ENCODE results near the gene RNF31. TPM values are rescaled to one million over a fixed set of nuclear protein-coding genes. Genes with fewer than 3 reads are reported as not detected.

The RNF31 gene
- polyA plus RNA-seq, 1 of the 3 experiments (the other 2 are of a cell fraction): 19.2 TPM

DNA sequence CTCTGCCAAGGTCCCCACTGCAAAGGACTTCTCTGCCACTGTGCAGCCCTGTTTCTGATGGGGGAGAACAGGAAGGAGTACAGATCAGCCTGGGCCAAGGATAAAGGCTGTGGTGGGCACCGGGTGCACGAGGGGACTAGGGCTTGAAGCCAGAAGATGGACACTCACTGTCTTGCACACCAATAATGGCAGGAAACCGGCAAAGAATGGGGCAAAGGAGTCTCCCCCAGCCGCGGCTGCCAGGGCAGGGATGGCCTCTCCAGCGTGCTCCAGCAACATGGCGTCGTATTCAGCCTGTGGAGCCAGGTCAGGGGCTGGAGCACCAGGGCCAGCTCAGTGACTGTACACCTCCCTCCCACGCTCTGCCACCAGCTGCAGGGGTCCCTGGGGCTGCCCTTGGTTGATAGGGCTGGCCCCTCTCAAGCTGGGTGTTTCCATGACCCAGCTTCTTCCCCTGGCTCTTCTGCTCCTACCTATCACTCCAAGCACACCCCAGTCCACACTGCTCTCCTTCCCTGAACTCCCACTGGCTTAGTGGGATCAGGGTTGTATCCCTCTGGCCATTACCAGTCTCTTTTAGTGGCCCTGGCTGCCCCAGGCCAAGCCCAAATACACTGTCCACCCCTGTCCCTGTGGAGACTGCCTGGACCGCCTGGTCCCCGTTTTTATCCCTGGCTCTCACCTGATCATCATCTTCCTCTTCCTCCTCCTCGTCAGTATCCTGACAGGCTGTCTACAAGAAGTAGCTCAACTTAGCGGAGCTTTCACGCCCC, 35.0 kb downstream of the RNF31 start:
- Histone ChIP-seq H3K27me3 (ENCODE audit: insufficient read depth) (no peaks in the 10 kb centered on the region), H3K9me2 (no peaks in the 10 kb centered on the region), H3K36me3 (replicated peaks in 1 of 2; ENCODE audit: control insufficient read depth in 1 of 2, insufficient read depth in 2 of 2, low read length in 1 of 2) (peaks cover 21 to 97% of the 10 kb centered on the region in 2 experiments), H2AFZ (ENCODE audit: low read depth) (no peak overlapping the region), H3F3A (replicated peaks; ENCODE audit: insufficient read depth) (peaks cover 11% of the 10 kb centered on the region), H3K4me1 (ENCODE audit: control insufficient read depth in 1 of 2, insufficient read depth in 2 of 2, low read depth in 1 of 2, low read length in 1 of 2) (peaks cover under 1 to 9% of the 10 kb centered on the region in 2 experiments; a peak in 2 of 4 replicates), H4K20me1 (ENCODE audit: insufficient read depth) (no peaks in the 10 kb centered on the region), H3K9ac (no peak overlapping the region), H3K4me2 (no peak overlapping the region), H3K4me3 (ENCODE audit: low read depth in 2 of 2, low read length in 1 of 2) (no peak overlapping the region), H3K27ac (ENCODE audit: low read depth in 2 of 2, low read length in 1 of 2) (no peak overlapping the region; a peak in 1 of 4 replicates), H3K79me2 (ENCODE audit: insufficient read depth) (peaks cover 8% of the 10 kb centered on the region; the same call in 1 of the 2 replicates), H3K9me3 (no peaks in the 10 kb centered on the region)
- ChIA-PET CTCF (interaction anchor here (0.8 to 3.8 kb wide), 4 partner anchors 21 to 249 kb away, joined by 3 to 16 read pairs (median 8); partner anchors contain the start of gene IRF9), POLR2A (interaction anchor here (0.6 to 3.1 kb wide), 4 partner anchors 10 to 24 kb away, joined by 3 to 21 read pairs (median 6); partner anchors contain the start of genes IRF9, REC8 and TM9SF1)
- TF ChIP-seq CHD2 (IDR thresholded peaks at IDR 0.05; ENCODE audit: low read length, partially characterized antibody) (no peak), SMC3 (IDR thresholded peaks at IDR 0.05; ENCODE audit: low read depth, low read length) (no peak), YY1 (IDR thresholded peaks at IDR 0.05; ENCODE audit: low read depth) (no peak), RAD21 (IDR thresholded peaks at IDR 0.05; ENCODE audit: low read length) (no peak), JUND (IDR thresholded peaks at IDR 0.05) (no peak), TCF12 (IDR thresholded peaks at IDR 0.05) (no peak), FOSL2 (IDR thresholded peaks at IDR 0.05; ENCODE audit: borderline replicate concordance, low read depth) (no peak), RCOR1 (IDR thresholded peaks at IDR 0.05; ENCODE audit: low read length) (no peak), EP300 (IDR thresholded peaks at IDR 0.05; ENCODE audit: borderline replicate concordance in 1 of 2, low read depth in 1 of 2, low read length in 1 of 2) (no peak), TAF1 (IDR thresholded peaks at IDR 0.05; ENCODE audit: borderline replicate concordance, low read depth, low read length) (no peak), TEAD4 (IDR thresholded peaks at IDR 0.05; ENCODE audit: borderline replicate concordance, insufficient read depth) (no peak), FOXJ3 (CRISPR knock-in tag; IDR thresholded peaks at IDR 0.05) (no peak), POLR2AphosphoS5 (IDR thresholded peaks at IDR 0.05; ENCODE audit: low read depth, low read length) (no peak), RXRA (IDR thresholded peaks at IDR 0.05; ENCODE audit: borderline replicate concordance, low read depth) (no peak)
- TF ChIP-seq, protein P1, sequence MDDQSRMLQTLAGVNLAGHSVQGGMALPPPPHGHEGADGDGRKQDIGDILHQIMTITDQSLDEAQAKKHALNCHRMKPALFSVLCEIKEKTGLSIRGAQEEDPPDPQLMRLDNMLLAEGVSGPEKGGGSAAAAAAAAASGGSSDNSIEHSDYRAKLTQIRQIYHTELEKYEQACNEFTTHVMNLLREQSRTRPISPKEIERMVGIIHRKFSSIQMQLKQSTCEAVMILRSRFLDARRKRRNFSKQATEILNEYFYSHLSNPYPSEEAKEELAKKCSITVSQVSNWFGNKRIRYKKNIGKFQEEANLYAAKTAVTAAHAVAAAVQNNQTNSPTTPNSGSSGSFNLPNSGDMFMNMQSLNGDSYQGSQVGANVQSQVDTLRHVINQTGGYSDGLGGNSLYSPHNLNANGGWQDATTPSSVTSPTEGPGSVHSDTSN (IDR thresholded peaks at IDR 0.05): no peak
- no peak for DNase-seq
- 93% methylated on average over 12 of the region's 14 CpGs for WGBS (ENCODE audit: low lambda C conversion rate)

DNA sequence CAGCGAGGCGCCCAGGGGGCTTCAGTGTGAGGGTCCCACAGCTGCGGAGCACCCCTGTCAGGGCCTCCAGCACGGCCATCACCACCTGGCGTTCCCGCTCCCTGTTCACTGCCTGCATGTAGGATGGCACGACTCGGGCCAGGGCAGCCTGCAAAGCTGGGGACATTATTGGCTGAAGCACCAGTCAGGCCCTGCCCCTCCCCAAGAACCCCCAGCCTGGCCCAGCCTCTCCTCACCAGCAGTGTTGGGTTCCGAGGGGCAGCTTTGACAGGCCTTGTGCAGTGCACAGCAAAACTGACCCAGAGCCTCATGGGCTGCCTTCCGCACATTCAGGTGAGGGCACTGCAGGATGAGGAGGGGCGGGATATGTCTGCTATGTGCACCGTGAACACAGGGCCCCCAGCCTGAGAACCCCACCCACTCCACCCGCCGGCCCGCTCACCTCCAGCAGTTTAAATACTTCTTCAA, 35.8 kb downstream of the RNF31 start:
- TF ChIP-seq, protein P2, sequence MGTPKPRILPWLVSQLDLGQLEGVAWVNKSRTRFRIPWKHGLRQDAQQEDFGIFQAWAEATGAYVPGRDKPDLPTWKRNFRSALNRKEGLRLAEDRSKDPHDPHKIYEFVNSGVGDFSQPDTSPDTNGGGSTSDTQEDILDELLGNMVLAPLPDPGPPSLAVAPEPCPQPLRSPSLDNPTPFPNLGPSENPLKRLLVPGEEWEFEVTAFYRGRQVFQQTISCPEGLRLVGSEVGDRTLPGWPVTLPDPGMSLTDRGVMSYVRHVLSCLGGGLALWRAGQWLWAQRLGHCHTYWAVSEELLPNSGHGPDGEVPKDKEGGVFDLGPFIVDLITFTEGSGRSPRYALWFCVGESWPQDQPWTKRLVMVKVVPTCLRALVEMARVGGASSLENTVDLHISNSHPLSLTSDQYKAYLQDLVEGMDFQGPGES (IDR thresholded peaks at IDR 0.05; ENCODE audit: low read depth, low read length): no peak
- no peak for TF ChIP-seq SMC3 (IDR thresholded peaks at IDR 0.05; ENCODE audit: low read depth, low read length)
- no peak for TF ChIP-seq EP300 (IDR thresholded peaks at IDR 0.05; ENCODE audit: borderline replicate concordance in 1 of 2, low read depth in 1 of 2, low read length in 1 of 2)
- no peak for TF ChIP-seq EZH2phosphoT487 (IDR thresholded peaks at IDR 0.05; ENCODE audit: borderline replicate concordance, low read depth)
- no peak for TF ChIP-seq FOSL2 (IDR thresholded peaks at IDR 0.05; ENCODE audit: borderline replicate concordance, low read depth)
- no peak for TF ChIP-seq MEF2A (IDR thresholded peaks at IDR 0.05; ENCODE audit: borderline replicate concordance, low read depth)
- TF ChIP-seq, protein P3, sequence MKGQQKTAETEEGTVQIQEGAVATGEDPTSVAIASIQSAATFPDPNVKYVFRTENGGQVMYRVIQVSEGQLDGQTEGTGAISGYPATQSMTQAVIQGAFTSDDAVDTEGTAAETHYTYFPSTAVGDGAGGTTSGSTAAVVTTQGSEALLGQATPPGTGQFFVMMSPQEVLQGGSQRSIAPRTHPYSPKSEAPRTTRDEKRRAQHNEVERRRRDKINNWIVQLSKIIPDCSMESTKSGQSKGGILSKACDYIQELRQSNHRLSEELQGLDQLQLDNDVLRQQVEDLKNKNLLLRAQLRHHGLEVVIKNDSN (IDR thresholded peaks at IDR 0.05; ENCODE audit: borderline replicate concordance, low read depth): no peak
- TF ChIP-seq GATA2 (CRISPR knock-in tag; IDR thresholded peaks at IDR 0.05): no peak
- TF ChIP-seq CHD2 (IDR thresholded peaks at IDR 0.05; ENCODE audit: low read length, partially characterized antibody): no peak
- no peak for TF ChIP-seq GABPA (IDR thresholded peaks at IDR 0.05; ENCODE audit: low read depth)
- no peak for TF ChIP-seq JUND (IDR thresholded peaks at IDR 0.05)
- H3K9ac ChIP-seq: no peak overlapping the region
- H2AFZ ChIP-seq (ENCODE audit: low read depth): no peak overlapping the region
- H4K20me1 ChIP-seq (ENCODE audit: insufficient read depth): no peaks in the 10 kb centered on the region
- H3K4me2 ChIP-seq: no peak overlapping the region
- H3K79me2 ChIP-seq (ENCODE audit: insufficient read depth): peaks cover 15% of the 10 kb centered on the region
- no peak overlapping the region; a peak in 1 of 4 replicates for H3K27ac ChIP-seq (ENCODE audit: low read depth in 2 of 2, low read length in 1 of 2)
- WGBS (ENCODE audit: low lambda C conversion rate): 94% methylated on average over 10 of the region's 15 CpGs
- H3K27me3 ChIP-seq (ENCODE audit: insufficient read depth): no peaks in the 10 kb centered on the region
- no peak overlapping the region for H3K4me3 ChIP-seq (ENCODE audit: low read depth in 2 of 2, low read length in 1 of 2)
- ChIA-PET CTCF (interaction anchor here (0.8 to 3.8 kb wide), 3 partner anchors 22 to 249 kb away, joined by 3 to 16 read pairs (median 4); partner anchors contain the start of gene IRF9), POLR2A (interaction anchor here (1.0 to 3.1 kb wide), 3 partner anchors 11 to 22 kb away, joined by 5 to 21 read pairs (median 6); partner anchors contain the start of genes IRF9, REC8 and TM9SF1)
- no peak for DNase-seq
- H3K4me1 ChIP-seq (ENCODE audit: control insufficient read depth in 1 of 2, insufficient read depth in 2 of 2, low read depth in 1 of 2, low read length in 1 of 2): peaks cover 6 to 15% of the 10 kb centered on the region in 2 experiments
- peaks cover 21 to 91% of the 10 kb centered on the region in 2 experiments for H3K36me3 ChIP-seq (replicated peaks in 1 of 2; ENCODE audit: control insufficient read depth in 1 of 2, insufficient read depth in 2 of 2, low read length in 1 of 2)
- H3K9me3 ChIP-seq: no peaks in the 10 kb centered on the region
- H3K9me2 ChIP-seq: no peaks in the 10 kb centered on the region
- peaks cover 11% of the 10 kb centered on the region for H3F3A ChIP-seq (replicated peaks; ENCODE audit: insufficient read depth)

All from SK-N-SH (cell line).